CD14-positive monocyte (primary cell): Measurements from ENCODE around the gene GCK. TPM values are rescaled to one million over a fixed set of nuclear protein-coding genes. Genes with fewer than 3 reads are reported as not detected.

Experiments
- DNase-seq, 3 donors: peaks; one replicate each; pipeline ENCODE4 v3.0.0-alpha.2; 2011 to 2022
- H2AFZ ChIP-seq: 2 replicates; pipeline ENCODE4 v1.6.0; 2012; ENCODE audit warnings: mild to moderate bottlenecking, low read depth, low read length, inconsistent platforms; ENCODE audit not compliant: insufficient read depth, poor library complexity, severe bottlenecking
- H3K27ac ChIP-seq, 2 donors: 1 replicate in 1 of 2; 2 replicates in 1 of 2; pipeline ENCODE4 v1.5.1; 2012 to 2013; ENCODE audit warnings: low read length in 2 of 2, control low read depth in 1 of 2, inconsistent platforms in 1 of 2, low read depth in 1 of 2, mild to moderate bottlenecking in 1 of 2
- H3K27me3 ChIP-seq, 2 donors: one replicate each; pipeline versions ENCODE4 v1.6.0 to v1.6.1; 2011 to 2013; ENCODE audit warnings: low read length in 2 of 2; ENCODE audit not compliant: control insufficient read depth in 2 of 2, insufficient read depth in 2 of 2
- H3K36me3 ChIP-seq, 2 donors: replicated peaks in 1 of 2; 1 replicate in 1 of 2; 2 replicates in 1 of 2; pipeline versions ENCODE4 v1.5.1 to v1.6.1; 2012 to 2013; ENCODE audit warnings: low read length in 2 of 2, control low read depth in 1 of 2, inconsistent platforms in 1 of 2, mild to moderate bottlenecking in 1 of 2; ENCODE audit not compliant: insufficient read depth in 2 of 2, control insufficient read depth in 1 of 2
- H3K4me1 ChIP-seq, 2 donors: 1 replicate in 1 of 2; 2 replicates in 1 of 2; pipeline versions ENCODE4 v1.5.1 to v1.6.1; 2012 to 2013; ENCODE audit warnings: low read length in 2 of 2, control low read depth in 1 of 2, inconsistent platforms in 1 of 2, mild to moderate bottlenecking in 1 of 2, moderate library complexity in 1 of 2; ENCODE audit not compliant: insufficient read depth in 2 of 2, control insufficient read depth in 1 of 2
- H3K4me2 ChIP-seq: replicated peaks from 2 replicates; pipeline ENCODE3; 2012; ENCODE audit warnings: low read length, moderate library complexity, mild to moderate bottlenecking; ENCODE audit not compliant: poor library complexity, severe bottlenecking; ENCODE audit errors: extremely low read depth
- H3K4me3 ChIP-seq, 3 experiments: fragments of 200-600 bp in 1 of 3; sonication (generic) in 1 of 3; replicated peaks in 1 of 3; 1 replicate in 2 of 3; 2 replicates in 1 of 3; pipeline ENCODE4 v1.5.1; 2011 to 2013; ENCODE audit warnings: low read length in 3 of 3, mild to moderate bottlenecking in 3 of 3, control low read depth in 2 of 3, low read depth in 2 of 3, inconsistent platforms in 1 of 3, moderate library complexity in 1 of 3
- H3K79me2 ChIP-seq: 2 replicates; pipeline ENCODE4 v1.6.0; 2012; ENCODE audit warnings: mild to moderate bottlenecking, control low read depth, inconsistent platforms, low read length, moderate library complexity; ENCODE audit not compliant: insufficient read depth
- H3K9ac ChIP-seq: 2 replicates; pipeline ENCODE4 v1.6.0; 2017; ENCODE audit warnings: low read length, mild to moderate bottlenecking; ENCODE audit not compliant: insufficient read depth, poor library complexity, severe bottlenecking
- H3K9me3 ChIP-seq, 2 donors: replicated peaks in 1 of 2; 1 replicate in 1 of 2; 2 replicates in 1 of 2; pipeline versions ENCODE4 v1.5.1 to v1.6.1; 2012 to 2013; ENCODE audit warnings: low read length in 2 of 2, control low read depth in 1 of 2; ENCODE audit not compliant: control insufficient read depth in 1 of 2, insufficient read depth in 1 of 2
- H4K20me1 ChIP-seq: 2 replicates; pipeline ENCODE4 v1.6.0; 2012; ENCODE audit warnings: mild to moderate bottlenecking, low read length, control low read depth, moderate library complexity; ENCODE audit not compliant: insufficient read depth
- H3K27ac Mint-ChIP-seq, 7 donors: one replicate each; pipeline ENCODE4 v1.8.0; 2020; ENCODE audit warnings: mild to moderate bottlenecking in 7 of 7, mixed read lengths in 7 of 7, moderate library complexity in 6 of 7, inconsistent platforms in 2 of 7
- H3K27me3 Mint-ChIP-seq, 3 donors: one replicate each; pipeline ENCODE4 v1.8.0; 2021 to 2022; ENCODE audit warnings: low read depth in 3 of 3, mild to moderate bottlenecking in 3 of 3, mixed read lengths in 3 of 3, moderate library complexity in 3 of 3, inconsistent platforms in 1 of 3
- H3K36me3 Mint-ChIP-seq, 2 donors: one replicate each; pipeline ENCODE4 v1.8.0; 2020; ENCODE audit warnings: mixed read lengths in 2 of 2, inconsistent platforms in 1 of 2, mild to moderate bottlenecking in 1 of 2
- H3K4me1 Mint-ChIP-seq: one replicate; pipeline ENCODE4 v1.8.0; 2020; ENCODE audit warnings: mild to moderate bottlenecking, mixed read lengths
- H3K4me3 Mint-ChIP-seq, 2 donors: one replicate each; pipeline ENCODE4 v1.8.0; 2020; ENCODE audit warnings: mild to moderate bottlenecking in 2 of 2, mixed read lengths in 2 of 2, moderate library complexity in 1 of 2
- H3K9me3 Mint-ChIP-seq, 7 donors: one replicate each; pipeline ENCODE4 v1.8.0; 2020 to 2022; ENCODE audit warnings: mixed read lengths in 7 of 7, mild to moderate bottlenecking in 6 of 7, moderate library complexity in 6 of 7, inconsistent platforms in 2 of 7
- WGBS: methylation state at CpG from one replicate; pipeline ENCODE4 v1.1.5; 2013; ENCODE audit warnings: missing lambda C conversion rate; ENCODE audit not compliant: insufficient coverage; 5-methylcytosine and 5-hydroxymethylcytosine counted together
- intact Hi-C, 2 donors: fragments of 100-400 bp; cut with micrococcal nuclease; formaldehyde crosslinking; loops; one replicate each; pipeline versions ENCODE4 v1.15.0 to v1.15.1; 2023
- polyA plus RNA-seq, 3 donors: library from polyadenylated mRNA; depleted of rRNA in 1 of 3; unstranded in 2 of 3; stranded (reverse) in 1 of 3; fragments of 300-500 nt in 2 of 3; fragments of >200 nt in 1 of 3; fragmentation: Illumina TruSeq in 2 of 3; gene quantifications; 1 replicate in 2 of 3; 2 replicates in 1 of 3; pipeline ENCODE4 v1.2.3, GENCODE V29; 2012 to 2021
- TF ChIP-seq, protein P1 (sequence below): fragments of 200-600 bp; IDR thresholded peaks from one replicate; pipeline ENCODE4 v1.8.0; 2022; ENCODE audit warnings: antibody characterized with exemption, mild to moderate bottlenecking

GCK gene
- polyA plus RNA-seq, 3 donors, result not detected

DNA sequence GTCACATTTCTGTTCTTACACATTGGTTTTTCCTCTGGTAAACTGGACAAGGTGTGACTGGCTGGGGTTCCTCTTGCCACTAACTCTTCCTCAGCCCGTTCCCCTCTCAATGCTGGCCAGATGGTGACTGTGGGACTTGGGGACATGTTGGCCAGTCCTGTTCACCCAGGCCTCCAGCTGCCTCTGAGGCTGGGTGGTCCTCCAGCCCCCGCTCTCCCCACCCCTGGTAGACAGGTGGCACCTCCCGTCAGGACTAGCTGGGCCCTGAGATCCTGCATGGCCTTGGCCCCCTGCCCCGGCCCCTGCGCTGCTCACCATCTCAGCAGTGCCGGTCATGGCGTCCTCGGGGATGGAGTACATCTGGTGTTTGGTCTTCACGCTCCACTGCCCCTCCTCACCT, 37.3 kb downstream of the GCK start:
- TF ChIP-seq, protein P1, sequence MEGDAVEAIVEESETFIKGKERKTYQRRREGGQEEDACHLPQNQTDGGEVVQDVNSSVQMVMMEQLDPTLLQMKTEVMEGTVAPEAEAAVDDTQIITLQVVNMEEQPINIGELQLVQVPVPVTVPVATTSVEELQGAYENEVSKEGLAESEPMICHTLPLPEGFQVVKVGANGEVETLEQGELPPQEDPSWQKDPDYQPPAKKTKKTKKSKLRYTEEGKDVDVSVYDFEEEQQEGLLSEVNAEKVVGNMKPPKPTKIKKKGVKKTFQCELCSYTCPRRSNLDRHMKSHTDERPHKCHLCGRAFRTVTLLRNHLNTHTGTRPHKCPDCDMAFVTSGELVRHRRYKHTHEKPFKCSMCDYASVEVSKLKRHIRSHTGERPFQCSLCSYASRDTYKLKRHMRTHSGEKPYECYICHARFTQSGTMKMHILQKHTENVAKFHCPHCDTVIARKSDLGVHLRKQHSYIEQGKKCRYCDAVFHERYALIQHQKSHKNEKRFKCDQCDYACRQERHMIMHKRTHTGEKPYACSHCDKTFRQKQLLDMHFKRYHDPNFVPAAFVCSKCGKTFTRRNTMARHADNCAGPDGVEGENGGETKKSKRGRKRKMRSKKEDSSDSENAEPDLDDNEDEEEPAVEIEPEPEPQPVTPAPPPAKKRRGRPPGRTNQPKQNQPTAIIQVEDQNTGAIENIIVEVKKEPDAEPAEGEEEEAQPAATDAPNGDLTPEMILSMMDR, result no peak
- no peaks in the 10 kb centered on the region for H3K79me2 ChIP-seq
- no peaks in the 10 kb centered on the region for H3K9me3 ChIP-seq
- no peak overlapping the region for H3K27ac Mint-ChIP-seq
- H3K36me3 Mint-ChIP-seq, result no peaks in the 10 kb centered on the region
- no peaks in the 10 kb centered on the region for H4K20me1 ChIP-seq
- no peaks in the 10 kb centered on the region for H3K9me3 Mint-ChIP-seq
- H3K27ac ChIP-seq, result no peak overlapping the region
- no peaks in the 10 kb centered on the region for H3K36me3 ChIP-seq
- H3K4me3 ChIP-seq, result no peak overlapping the region
- H3K27me3 ChIP-seq, result peaks cover 0 to 7% of the 10 kb centered on the region in 2 donors
- no peaks in the 10 kb centered on the region for H3K4me1 Mint-ChIP-seq
- intact Hi-C loops, result no loop called here
- 95% methylated on average over 8 of the region's 9 CpGs for WGBS
- DNase-seq, result no peak
- no peak overlapping the region for H3K4me3 Mint-ChIP-seq
- no peaks in the 10 kb centered on the region for H3K4me1 ChIP-seq
- H3K9ac ChIP-seq, result no peak overlapping the region
- H3K27me3 Mint-ChIP-seq, result peaks cover 4 to 9% (median 7%) of the 10 kb centered on the region in 3 donors
- no peak overlapping the region for H2AFZ ChIP-seq
- H3K4me2 ChIP-seq, result no peak overlapping the region

DNA sequence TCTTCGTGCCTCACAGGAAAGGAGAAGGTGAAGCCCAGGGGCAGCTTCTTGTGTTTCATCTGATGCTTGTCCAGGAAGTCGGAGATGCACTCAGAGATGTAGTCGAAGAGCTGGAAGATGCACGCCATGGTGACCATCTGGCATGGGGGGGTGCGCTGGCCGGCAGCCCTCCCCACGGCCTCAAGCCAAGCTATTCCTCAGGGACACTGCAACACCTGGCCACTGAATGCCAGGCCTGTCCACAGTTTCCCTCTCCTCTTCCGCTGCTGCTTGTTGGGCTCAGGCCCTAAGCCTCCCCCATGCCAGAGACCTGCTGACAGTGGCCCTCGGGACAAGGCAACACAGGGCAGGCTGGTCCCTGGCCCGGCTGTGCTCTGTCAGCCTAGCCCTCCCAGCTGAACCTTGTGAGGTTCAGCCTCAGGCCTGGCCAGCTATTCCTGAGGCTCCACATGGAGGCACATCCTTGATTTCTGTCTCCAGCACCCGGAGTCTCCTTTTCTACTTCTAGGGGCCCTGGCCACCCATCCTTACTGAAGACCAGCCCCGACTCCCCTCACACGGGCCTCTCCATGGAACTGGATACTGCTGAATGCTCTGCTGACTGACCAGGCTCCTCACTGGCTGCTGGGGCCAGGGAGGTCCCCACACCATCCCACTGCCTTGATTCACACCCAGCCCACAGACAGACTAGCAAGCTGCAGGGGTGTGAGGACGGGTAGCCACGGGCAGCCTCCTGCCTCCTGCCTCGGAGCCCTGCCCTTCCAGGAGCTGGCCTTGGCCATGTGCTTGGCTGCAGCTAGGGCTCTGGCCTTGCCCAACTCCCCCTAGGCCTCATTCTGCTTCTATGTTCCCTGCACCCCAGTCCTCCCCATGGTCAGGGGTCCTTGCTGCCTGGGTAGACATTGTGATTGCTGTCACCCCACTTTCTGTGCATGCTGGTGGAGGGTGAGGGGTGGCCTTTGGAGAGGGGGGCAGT, 38.0 kb downstream of the GCK start:
- WGBS, result 94% methylated on average over 15 of the region's 16 CpGs
- no peak overlapping the region for H3K9ac ChIP-seq
- H3K36me3 ChIP-seq, result no peaks in the 10 kb centered on the region
- no peak overlapping the region for H3K27ac Mint-ChIP-seq
- no peaks in the 10 kb centered on the region for H3K79me2 ChIP-seq
- DNase-seq, result no peak
- H3K4me1 Mint-ChIP-seq, result peaks cover 4% of the 10 kb centered on the region
- peaks cover 8 to 16% (median 14%) of the 10 kb centered on the region in 3 donors for H3K27me3 Mint-ChIP-seq
- H2AFZ ChIP-seq, result no peak overlapping the region
- H3K9me3 Mint-ChIP-seq, result no peaks in the 10 kb centered on the region
- no peaks in the 10 kb centered on the region for H3K9me3 ChIP-seq
- peaks cover 4% of the 10 kb centered on the region in 2 donors for H3K4me1 ChIP-seq
- no peaks in the 10 kb centered on the region for H3K36me3 Mint-ChIP-seq
- no peak overlapping the region for H3K4me3 Mint-ChIP-seq
- no peak overlapping the region for H3K4me2 ChIP-seq
- H3K4me3 ChIP-seq, result no peak overlapping the region
- intact Hi-C loops, result no loop called here
- TF ChIP-seq, protein P1, result no peak
- H3K27ac ChIP-seq, result no peak overlapping the region
- no peaks in the 10 kb centered on the region for H4K20me1 ChIP-seq
- peaks cover 0 to 14% of the 10 kb centered on the region in 2 donors for H3K27me3 ChIP-seq
